Kidney (tissue), 14 donors: Measurements from ENCODE around the gene NRP1. TPM values are rescaled to one million over a fixed set of nuclear protein-coding genes. Genes with fewer than 3 reads are reported as not detected.

Experiments
- DNase-seq, 5 donors: peaks; one replicate each; pipeline ENCODE4 v3.0.0-alpha.2; 2013 to 2020
- FAIRE-seq: peaks from 2 replicates; lab custom pipeline; 2012; peaks lifted over from hg19 to GRCh38; lab: Jason Lieb, UNC
- H3K27ac ChIP-seq, 2 donors: one replicate each; pipeline ENCODE4 v1.7.0; 2013; ENCODE audit warnings: low read depth in 2 of 2, low read length in 2 of 2, inconsistent platforms in 1 of 2
- H3K27me3 ChIP-seq: one replicate; pipeline ENCODE4 v1.7.1; 2013; ENCODE audit warnings: low read length, inconsistent platforms; ENCODE audit not compliant: control insufficient read depth, insufficient read depth
- H3K36me3 ChIP-seq, 3 donors: one replicate each; pipeline versions ENCODE4 v1.7.0 to v1.7.1; 2013; ENCODE audit warnings: low read length in 3 of 3, control low read depth in 1 of 3, inconsistent platforms in 1 of 3; ENCODE audit not compliant: insufficient read depth in 3 of 3, control insufficient read depth in 2 of 3
- H3K4me1 ChIP-seq, 3 donors: one replicate each; pipeline versions ENCODE4 v1.7.0 to v1.7.1; 2013; ENCODE audit warnings: low read length in 3 of 3, inconsistent platforms in 1 of 3, low read depth in 1 of 3; ENCODE audit not compliant: control insufficient read depth in 2 of 3, insufficient read depth in 2 of 3
- H3K4me3 ChIP-seq, 3 donors: one replicate each; pipeline versions ENCODE4 v1.7.0 to v1.8.1; 2013; ENCODE audit warnings: low read length in 3 of 3, control low read depth in 1 of 3, inconsistent platforms in 1 of 3
- H3K9ac ChIP-seq, 3 donors: one replicate each; pipeline versions ENCODE4 v1.7.0 to v1.7.1; 2013; ENCODE audit warnings: low read length in 3 of 3, control low read depth in 1 of 3, inconsistent platforms in 1 of 3
- H3K9me3 ChIP-seq, 3 donors: one replicate each; pipeline versions ENCODE4 v1.7.0 to v1.7.1; 2013; ENCODE audit warnings: low read length in 3 of 3, control low read depth in 1 of 3, inconsistent platforms in 1 of 3; ENCODE audit not compliant: control insufficient read depth in 2 of 3, insufficient read depth in 1 of 3
- CTCF ChIP-seq: IDR thresholded peaks from 3 replicates; pipeline ENCODE4 v1.5.1; 2012; ENCODE audit warnings: mild to moderate bottlenecking, moderate library complexity, borderline replicate concordance; ENCODE audit not compliant: insufficient read depth; ENCODE audit errors: extremely low read depth
- intact Hi-C: fragments of 100-400 bp; cut with DNase I; formaldehyde crosslinking; loops from one replicate; pipeline ENCODE4 v1.11.1; 2022
- polyA plus RNA-seq: library from polyadenylated mRNA; stranded (reverse); fragments of 350-450 nt; fragmentation: Illumina TruSeq; extraction: RNeasy Lipid Tissue Mini Kit (QIAGEN cat#74804); gene quantifications from one replicate; pipeline ENCODE4 v1.2.3, GENCODE V29; 2014; ENCODE audit warnings: low read depth, low replicate concordance; ENCODE audit not compliant: insufficient read depth
- total RNA-seq: library from RNA; stranded (reverse); fragmentation: NEBNext Ultra II Directional; extraction: Animal tissue kit (Norgen Biotek cat#: 25700); gene quantifications from one replicate; pipeline ENCODE4 v1.2.1, GENCODE V29; 2021
- donor health status: control.
- donor health status: control.
- donor health status: control.
- donor health status: control.
- donor health status: control.
- donor health status: DM: yes; HTN: yes; CAD: no.
- donor health status: Normal renal cell carcinoma (clear cell type).

NRP1 gene
- total and polyA plus RNA-seq, 2 donors from 2014 or later = 40.5 to 243 TPM

GRCh38 chr10:33279811-33280602 is 54.5 kb downstream of the NRP1 start:
- H3K27ac ChIP-seq = peak overlapping the region in 1 of 2 donors; percentile 5
- peaks cover 0 to 5% (median 0%) of the 10 kb centered on the region in 3 donors for H3K4me1 ChIP-seq
- FAIRE-seq = no peak
- intact Hi-C loops = no loop called here
- no peaks in the 10 kb centered on the region for H3K27me3 ChIP-seq
- H3K9me3 ChIP-seq = no peaks in the 10 kb centered on the region
- no peak overlapping the region for H3K9ac ChIP-seq
- peaks cover 0 to 4% (median 3%) of the 10 kb centered on the region in 3 donors for H3K36me3 ChIP-seq
- DNase-seq = no peak
- no peak overlapping the region for H3K4me3 ChIP-seq
- TF ChIP-seq CTCF = no peak

GRCh38 chr10:33279276-33279675 is 55.2 kb downstream of the NRP1 start:
- Histone ChIP-seq H3K9ac (no peak overlapping the region), H3K9me3 (no peaks in the 10 kb centered on the region)

DNA sequence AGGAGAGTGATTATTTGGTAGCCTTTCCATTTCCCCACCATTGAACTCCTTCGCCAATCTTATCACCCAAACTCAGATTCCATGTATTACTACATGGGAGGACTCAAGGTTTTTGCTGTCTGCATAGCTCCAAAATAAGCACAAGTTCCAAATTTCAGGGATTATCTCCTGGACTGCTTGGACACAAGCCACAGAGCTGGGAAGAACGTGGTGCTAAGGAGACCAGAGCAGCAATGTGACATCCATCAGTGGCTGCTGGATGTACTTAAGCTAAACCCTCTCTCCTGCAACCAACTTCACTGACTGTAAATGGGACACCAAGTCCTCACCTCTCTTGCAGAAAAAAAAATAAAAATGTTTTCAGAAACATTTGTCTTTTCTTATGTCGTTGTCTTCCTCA is 56.3 kb downstream of the NRP1 start:
- no peak for TF ChIP-seq CTCF
- FAIRE-seq = no peak
- H3K4me1 ChIP-seq = peaks cover 0 to 15% (median 13%) of the 10 kb centered on the region in 3 donors

More at GRCh38 chr10:33279276-33279675, 55.2 kb downstream of the NRP1 start:
- H3K27ac ChIP-seq = no peak overlapping the region
- peaks cover 0 to 9% (median 2%) of the 10 kb centered on the region in 3 donors for H3K4me1 ChIP-seq
- intact Hi-C loops = no loop called here
- H3K4me3 ChIP-seq = no peak overlapping the region
- no peaks in the 10 kb centered on the region for H3K27me3 ChIP-seq
- FAIRE-seq = no peak
- H3K36me3 ChIP-seq = peaks cover 0 to 4% (median 3%) of the 10 kb centered on the region in 3 donors
- no peak for TF ChIP-seq CTCF
- DNase-seq = no peak

More for the DNA sequence above, 56.3 kb downstream of the NRP1 start:
- Histone ChIP-seq H3K27ac (no peak overlapping the region), H3K36me3 (peaks cover 0 to 4% (median 3%) of the 10 kb centered on the region in 3 donors), H3K9me3 (no peaks in the 10 kb centered on the region), H3K9ac (no peak overlapping the region), H3K4me3 (no peak overlapping the region), H3K27me3 (no peaks in the 10 kb centered on the region)
- DNase-seq = no peak
- intact Hi-C loops = no loop called here
